Smooth muscle cell (in vitro differentiated cells): Measurements from ENCODE around the gene CCR2. TPM values are rescaled to one million over a fixed set of nuclear protein-coding genes. Genes with fewer than 3 reads are reported as not detected.
"Not testable (repeated sequence)": the region's sequence is repeated elsewhere in the genome, so short reads cannot be mapped to it uniquely, and the experiment has no call there.

Experiments
- DNase-seq: peaks from one replicate; lab custom pipeline; 2025; ENCODE audit not compliant: unreplicated experiment; lab: John Stamatoyannopoulos, UW
- H2AFZ ChIP-seq: fragments of 200-600 bp; sonication (generic); 2 replicates; pipeline ENCODE4 v1.6.0; 2016; ENCODE audit warnings: antibody characterized with exemption, low read depth, mild to moderate bottlenecking
- H3F3A ChIP-seq: fragments of 200-600 bp; sonication (generic); 2 replicates; pipeline ENCODE4 v1.6.0; 2017; ENCODE audit warnings: antibody characterized with exemption, low read depth
- H3K27ac ChIP-seq: fragments of 200-600 bp; sonication (generic); 2 replicates; pipeline ENCODE4 v1.5.1; 2016; ENCODE audit warnings: low read depth, mild to moderate bottlenecking
- H3K27me3 ChIP-seq: fragments of 200-600 bp; sonication (generic); 2 replicates; pipeline ENCODE4 v1.6.1; 2016; ENCODE audit warnings: low read depth, mild to moderate bottlenecking
- H3K36me3 ChIP-seq: fragments of 200-600 bp; sonication (generic); 2 replicates; pipeline ENCODE4 v1.5.1; 2016; ENCODE audit warnings: low read depth
- H3K4me1 ChIP-seq: fragments of 200-600 bp; sonication (generic); 2 replicates; pipeline ENCODE4 v1.5.1; 2016; ENCODE audit warnings: low read depth
- H3K4me2 ChIP-seq: fragments of 200-600 bp; sonication (generic); 2 replicates; pipeline ENCODE4 v1.6.0; 2016; ENCODE audit warnings: mild to moderate bottlenecking
- H3K4me3 ChIP-seq: fragments of 200-600 bp; sonication (generic); 2 replicates; pipeline ENCODE4 v1.5.1; 2016; ENCODE audit warnings: mild to moderate bottlenecking
- H3K79me2 ChIP-seq: fragments of 200-600 bp; sonication (generic); 2 replicates; pipeline ENCODE4 v1.6.0; 2016; ENCODE audit warnings: low read depth, mild to moderate bottlenecking
- H3K9ac ChIP-seq: fragments of 200-600 bp; sonication (generic); 2 replicates; pipeline ENCODE4 v1.6.0; 2016; ENCODE audit warnings: low read depth
- H3K9me3 ChIP-seq: fragments of 200-600 bp; sonication (generic); replicated peaks from 2 replicates; pipeline ENCODE4 v1.5.1; 2016; ENCODE audit warnings: low read depth
- H4K20me1 ChIP-seq: fragments of 200-600 bp; sonication (generic); 2 replicates; pipeline ENCODE4 v1.6.0; 2016; ENCODE audit warnings: low read depth
- CTCF ChIP-seq: fragments of 200-600 bp; sonication (generic); IDR thresholded peaks from 2 replicates; pipeline ENCODE4 v1.5.1; 2017; ENCODE audit warnings: borderline replicate concordance, mild to moderate bottlenecking, antibody characterized with exemption; ENCODE audit not compliant: insufficient read depth, poor library complexity, severe bottlenecking
- WGBS: methylation state at CpG from one replicate; pipeline ENCODE4 v1.1.7; 2016; ENCODE audit warnings: low lambda C conversion rate; 5-methylcytosine and 5-hydroxymethylcytosine counted together
- polyA plus RNA-seq: library from polyadenylated mRNA; unstranded; fragments of >200 nt; fragmentation: Nextera tagmentation; extraction: Ambion mirVana; gene quantifications from 2 replicates; pipeline ENCODE4 v1.2.1, GENCODE V29; 2016
- total RNA-seq: library from RNA; depleted of rRNA; stranded (reverse); fragments of >200 nt; gene quantifications from 2 replicates; pipeline ENCODE4 v1.2.3, GENCODE V29; 2014

CCR2 gene
- total and polyA plus RNA-seq, 2 experiments from 2014 or later = not detected

DNA sequence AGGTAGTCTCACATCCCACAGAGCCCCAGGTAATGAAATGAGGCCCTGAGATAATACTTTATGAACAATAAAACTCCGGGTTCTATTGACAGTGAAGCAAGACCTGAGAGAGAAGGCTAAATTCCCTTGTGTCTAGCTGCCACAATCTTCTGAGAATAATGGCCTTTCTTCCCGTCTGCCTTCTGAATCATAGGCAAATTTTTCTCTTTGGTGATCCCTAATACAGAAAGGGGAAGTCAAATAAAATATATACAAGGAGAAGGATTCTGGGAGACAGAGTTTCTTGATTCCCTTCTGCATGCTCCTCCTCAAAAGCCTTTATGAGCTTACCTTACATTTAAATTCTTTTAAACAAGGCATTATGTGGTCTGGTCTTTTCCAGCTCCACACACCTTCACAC, 29.9 kb upstream of the CCR2 start:
- Histone ChIP-seq H3K27ac (no peak overlapping the region), H3K36me3 (no peaks in the 10 kb centered on the region), H3K9me3 (no peaks in the 10 kb centered on the region), H2AFZ (no peak overlapping the region), H3K9ac (no peak overlapping the region), H4K20me1 (no peaks in the 10 kb centered on the region), H3K79me2 (no peaks in the 10 kb centered on the region), H3K4me2 (no peak overlapping the region), H3K27me3 (peaks cover 28% of the 10 kb centered on the region), H3K4me3 (no peak overlapping the region), H3K4me1 (no peaks in the 10 kb centered on the region), H3F3A (no peaks in the 10 kb centered on the region)
- 82% methylated on average over 2 of the region's 2 CpGs for WGBS
- no peak for DNase-seq
- TF ChIP-seq CTCF = no peak

- no peak overlapping the region for H3K4me2 ChIP-seq
- H2AFZ ChIP-seq = no peak overlapping the region
- no peaks in the 10 kb centered on the region for H4K20me1 ChIP-seq
- H3K27ac ChIP-seq = no peak overlapping the region
- no peak for TF ChIP-seq CTCF
- no peaks in the 10 kb centered on the region for H3K79me2 ChIP-seq
- no peaks in the 10 kb centered on the region for H3F3A ChIP-seq
- WGBS = 88% methylated on average over 1 of the region's 1 CpG
- H3K27me3 ChIP-seq = peaks cover 28% of the 10 kb centered on the region
- DNase-seq = no peak
- H3K4me3 ChIP-seq = no peak overlapping the region
- no peaks in the 10 kb centered on the region for H3K4me1 ChIP-seq
- no peaks in the 10 kb centered on the region for H3K36me3 ChIP-seq
- H3K9ac ChIP-seq = no peak overlapping the region
- no peaks in the 10 kb centered on the region for H3K9me3 ChIP-seq
These were observed 28.1 kb upstream of the CCR2 start for GRCh38 chr3:46325645-46326300.

GRCh38 chr3:46330676-46331075, 23.2 kb upstream of the CCR2 start:
- not testable (repeated sequence) for H3F3A ChIP-seq

DNA sequence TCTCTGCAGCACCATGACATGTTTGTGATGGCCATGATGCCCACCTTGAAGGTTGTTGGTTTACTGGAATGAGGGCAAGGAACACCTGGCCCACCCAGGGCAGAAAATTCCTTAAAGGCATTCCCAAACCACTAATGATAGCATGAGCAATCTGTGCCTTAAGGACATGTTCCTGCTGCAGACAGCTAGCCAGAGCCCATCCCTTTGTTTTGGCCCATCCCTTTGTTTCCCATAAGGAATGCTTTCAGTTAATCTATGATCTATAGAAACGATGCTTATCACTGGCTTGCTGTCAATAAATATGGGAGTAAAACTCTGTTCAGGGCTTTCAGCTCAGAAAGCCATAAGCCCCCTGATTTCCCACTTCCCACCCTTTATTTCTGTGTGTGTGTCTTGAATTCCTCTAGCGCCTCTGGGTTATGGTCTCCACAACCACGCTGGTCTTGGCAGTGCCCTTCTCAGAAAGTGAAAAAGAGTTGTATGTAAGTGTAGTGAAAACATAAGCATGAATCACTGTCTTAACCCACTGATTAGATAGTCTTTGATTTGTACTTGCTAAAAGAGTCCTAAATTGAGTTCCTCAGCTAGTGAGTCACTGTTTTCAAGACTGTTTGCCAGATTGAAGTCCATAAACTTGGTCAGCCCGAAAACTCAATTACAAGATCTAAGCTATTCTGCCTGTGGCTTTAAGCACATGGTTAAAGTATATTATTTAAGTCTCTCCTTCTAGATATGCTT, 19.0 kb upstream of the CCR2 start:
- H3K9ac ChIP-seq = no peak overlapping the region
- H3K79me2 ChIP-seq = no peaks in the 10 kb centered on the region
- no peaks in the 10 kb centered on the region for H3K4me1 ChIP-seq
- H3K4me2 ChIP-seq = peak overlapping the region; percentile 66
- no peaks in the 10 kb centered on the region for H3K9me3 ChIP-seq
- H4K20me1 ChIP-seq = no peaks in the 10 kb centered on the region
- peak overlapping the region; percentile 62 for H3K27ac ChIP-seq
- no peak for TF ChIP-seq CTCF
- no peak overlapping the region for H2AFZ ChIP-seq
- no peak overlapping the region for H3K4me3 ChIP-seq
- 7% methylated on average over 4 of the region's 4 CpGs for WGBS
- DNase-seq = no peak
- H3K36me3 ChIP-seq = no peaks in the 10 kb centered on the region
- no peaks in the 10 kb centered on the region for H3K27me3 ChIP-seq
- H3F3A ChIP-seq = no peaks in the 10 kb centered on the region

More at GRCh38 chr3:46330676-46331075, 23.2 kb upstream of the CCR2 start:
- H3K27ac ChIP-seq, H3K27me3 ChIP-seq, H3K4me1 ChIP-seq, H2AFZ ChIP-seq, H3K9me3 ChIP-seq, H3K79me2 ChIP-seq, H3K4me2 ChIP-seq, H3K9ac ChIP-seq, H3K36me3 ChIP-seq, H4K20me1 ChIP-seq, DNase-seq, H3K4me3 ChIP-seq: not testable (repeated sequence)
- WGBS = 89% methylated on average over 3 of the region's 3 CpGs
